Measurements from ENCODE around the gene SHC1.

Gene SHC1, protein sequence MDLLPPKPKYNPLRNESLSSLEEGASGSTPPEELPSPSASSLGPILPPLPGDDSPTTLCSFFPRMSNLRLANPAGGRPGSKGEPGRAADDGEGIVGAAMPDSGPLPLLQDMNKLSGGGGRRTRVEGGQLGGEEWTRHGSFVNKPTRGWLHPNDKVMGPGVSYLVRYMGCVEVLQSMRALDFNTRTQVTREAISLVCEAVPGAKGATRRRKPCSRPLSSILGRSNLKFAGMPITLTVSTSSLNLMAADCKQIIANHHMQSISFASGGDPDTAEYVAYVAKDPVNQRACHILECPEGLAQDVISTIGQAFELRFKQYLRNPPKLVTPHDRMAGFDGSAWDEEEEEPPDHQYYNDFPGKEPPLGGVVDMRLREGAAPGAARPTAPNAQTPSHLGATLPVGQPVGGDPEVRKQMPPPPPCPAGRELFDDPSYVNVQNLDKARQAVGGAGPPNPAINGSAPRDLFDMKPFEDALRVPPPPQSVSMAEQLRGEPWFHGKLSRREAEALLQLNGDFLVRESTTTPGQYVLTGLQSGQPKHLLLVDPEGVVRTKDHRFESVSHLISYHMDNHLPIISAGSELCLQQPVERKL

DNA sequence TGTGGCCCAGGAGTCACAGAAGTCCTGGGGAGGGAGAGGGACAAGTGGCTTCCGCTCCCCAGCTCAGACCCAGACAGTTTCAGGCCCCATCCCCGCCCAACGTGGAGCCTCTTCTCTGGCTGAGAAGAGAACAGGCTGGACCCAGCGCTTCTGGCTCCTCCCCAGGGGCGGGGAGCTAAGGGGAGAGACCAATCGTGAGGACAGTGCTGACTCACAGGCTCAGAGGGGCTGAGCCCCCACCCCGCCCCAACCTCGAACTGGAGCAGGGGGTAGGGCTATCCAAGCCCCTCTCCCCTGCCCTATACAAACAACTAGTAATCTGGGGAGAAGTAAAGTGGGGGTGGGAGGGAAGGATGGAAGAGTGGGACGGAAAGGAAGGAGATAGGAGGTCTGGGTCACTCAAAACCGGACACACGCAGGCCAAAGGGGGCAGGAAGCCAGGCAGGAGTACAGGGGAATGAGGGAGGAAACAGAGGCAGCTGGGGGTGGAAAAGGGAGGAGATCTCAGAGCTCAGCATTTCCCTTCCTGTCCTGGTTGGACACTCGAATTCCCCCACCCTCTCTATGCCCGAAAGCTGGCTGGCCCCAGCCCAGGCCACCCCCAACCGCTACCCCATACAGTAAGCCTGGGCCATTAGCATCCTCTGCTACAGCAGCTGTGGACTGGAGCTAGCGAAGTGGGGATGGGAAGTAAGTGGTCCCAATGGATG, at the start of gene SHC1:
Gene SHC1, minus strand, starts transcription at position 117 of the 710 bp plus-strand sequence. CDS start 221 bp downstream, outside the sequence.
- no peak for DNase-seq (ENCODE audit: low read depth in 2 of 3, low spot score in 1 of 3)

DNA sequence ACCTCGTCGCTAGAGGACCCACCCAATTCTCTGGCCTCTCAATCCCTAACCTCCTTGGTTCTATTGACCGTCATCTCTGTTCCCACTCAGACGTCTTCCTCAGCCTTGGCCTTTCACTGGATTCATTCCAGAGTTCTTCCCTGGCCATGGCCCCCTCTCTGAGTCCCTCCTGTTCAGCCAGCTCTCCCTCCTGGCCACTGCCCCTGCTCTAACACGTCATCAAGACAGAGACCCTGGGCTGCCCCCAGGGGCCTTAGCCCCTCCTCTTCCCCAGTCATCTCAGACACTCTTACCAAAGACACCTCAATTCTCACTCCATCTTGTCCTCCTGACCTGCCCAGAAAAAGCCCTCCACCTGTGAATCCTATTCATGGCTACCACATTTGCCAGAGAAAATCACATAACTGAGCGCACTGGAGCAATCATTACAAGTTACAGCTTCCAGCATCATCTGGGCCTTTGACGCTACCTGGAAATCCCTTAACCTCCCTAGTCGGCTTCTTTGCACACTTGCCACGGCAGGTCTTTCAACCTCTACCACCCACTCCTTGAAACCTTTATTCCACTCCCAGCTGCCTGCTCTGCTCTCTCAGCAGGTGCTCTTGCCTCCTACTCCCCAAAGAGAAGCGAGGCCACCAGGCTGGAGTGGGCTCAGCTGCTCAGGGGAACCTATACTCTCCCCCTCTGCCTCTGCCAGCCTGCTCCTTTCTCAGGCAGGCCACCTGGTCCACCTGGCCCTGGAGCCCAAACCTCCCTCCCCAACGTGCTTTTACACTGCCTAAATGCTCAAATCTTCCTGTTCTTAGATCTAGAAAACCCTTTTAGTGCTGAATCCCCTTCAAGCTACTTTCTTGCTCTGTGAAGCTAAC, 49.1 kb upstream of the SHC1 start:
- no peak for DNase-seq (ENCODE audit: low read depth in 2 of 3, low spot score in 1 of 3)

DNA sequence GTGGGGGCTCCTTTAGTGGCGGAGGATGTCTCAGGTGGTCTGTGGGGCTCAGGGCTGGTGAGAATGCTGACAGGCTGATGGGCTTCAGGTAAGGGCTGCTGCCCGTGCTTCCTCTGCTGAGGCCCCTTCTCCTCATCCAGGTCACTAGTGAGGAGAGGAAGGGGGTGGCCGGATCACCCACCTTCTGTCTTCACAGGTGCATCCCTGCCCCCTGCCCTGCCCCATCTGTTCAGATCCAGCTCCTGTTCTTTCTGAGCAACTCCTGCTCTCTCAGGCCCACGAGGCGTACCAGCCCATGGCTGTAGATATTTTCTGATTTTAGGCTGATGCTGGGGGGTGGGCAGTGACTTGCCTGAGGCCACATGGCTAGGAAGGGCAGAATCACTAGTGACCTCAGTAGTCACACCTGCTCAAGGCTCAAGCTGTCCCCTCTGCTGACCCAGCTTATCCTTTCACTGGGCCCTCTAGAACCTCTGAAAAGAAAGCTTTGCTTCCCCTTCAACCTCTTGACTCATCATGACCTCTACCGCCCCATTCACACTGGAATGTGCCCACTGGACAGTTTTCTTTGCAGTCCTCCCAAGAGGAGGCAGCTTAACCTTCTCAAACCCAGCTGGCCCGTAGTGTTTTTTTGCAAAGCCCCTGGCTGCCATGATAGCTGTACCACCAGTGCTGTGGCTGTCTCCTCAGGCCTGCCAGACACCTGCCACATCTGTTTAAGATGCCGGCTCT, 48.2 kb upstream of the SHC1 start:
- DNase-seq (ENCODE audit: low read depth in 2 of 3, low spot score in 1 of 3): no peak

DNA sequence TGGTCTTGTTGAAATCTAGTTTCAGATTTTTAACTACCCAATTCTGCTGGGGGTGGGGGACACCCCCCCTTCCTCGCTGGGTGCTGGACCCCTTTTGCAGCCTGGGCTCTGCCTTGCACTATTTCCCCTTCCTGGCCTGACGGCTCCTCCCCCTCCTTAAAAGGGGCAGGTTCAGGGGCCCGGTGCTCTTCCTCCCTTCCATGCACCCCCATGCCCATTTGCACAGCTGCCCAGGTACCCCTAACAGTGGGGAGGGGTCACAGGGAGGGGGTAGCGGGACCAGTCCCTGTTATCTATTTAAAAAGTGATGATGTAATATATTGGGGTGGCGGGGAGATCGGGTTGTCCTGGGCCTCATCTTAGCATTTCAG, 47.4 kb upstream of the SHC1 start:
- no peak for DNase-seq (ENCODE audit: low read depth in 2 of 3, low spot score in 1 of 3)

DNA sequence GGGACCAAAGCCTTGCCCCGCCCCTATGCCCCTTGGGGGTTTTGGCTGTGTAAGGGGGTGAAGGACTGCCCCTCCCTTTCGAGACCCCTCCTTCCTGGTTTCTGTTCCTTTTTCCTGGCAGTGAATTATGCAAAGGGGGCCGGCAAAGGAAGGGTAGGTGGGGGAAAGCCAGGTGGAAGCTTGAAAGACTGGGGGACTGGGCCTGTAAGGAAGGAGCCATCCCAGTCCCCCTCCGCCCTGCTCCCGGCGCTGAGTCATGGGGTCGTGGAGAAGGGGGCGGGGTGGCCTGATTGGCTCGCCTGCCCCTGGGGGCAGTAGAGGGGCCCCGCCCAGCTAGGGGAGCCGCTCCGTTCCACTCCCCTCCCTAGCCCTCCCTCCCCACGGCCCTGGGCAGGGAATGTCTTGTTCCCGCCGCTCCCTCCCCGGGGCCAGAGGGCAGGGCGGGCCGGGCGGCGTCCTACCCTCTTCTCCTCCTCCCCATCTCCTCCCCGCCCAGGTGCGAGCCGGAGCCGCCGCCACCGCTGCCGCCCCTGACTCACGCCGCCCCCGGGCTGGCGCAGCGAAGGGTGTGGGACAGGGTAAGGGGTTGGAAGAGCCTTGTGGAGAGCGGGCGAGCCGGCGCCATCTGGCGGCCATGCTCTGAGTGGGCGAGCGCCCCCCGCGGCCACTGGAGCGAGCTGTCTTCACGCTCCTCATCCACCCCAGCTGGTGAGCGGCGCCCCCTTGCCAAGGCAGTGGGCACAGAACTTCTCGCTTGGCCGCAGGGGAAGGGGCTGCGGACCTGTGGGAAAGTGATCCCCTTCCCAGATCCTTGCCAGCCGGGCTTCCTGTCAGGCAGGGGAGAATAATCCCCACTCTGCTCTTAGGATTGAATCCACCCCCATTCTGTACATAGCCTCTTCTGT, 46.7 kb upstream of the SHC1 start:
- peak; percentile 86 to 90 (median 88) for DNase-seq (ENCODE audit: low read depth in 2 of 3, low spot score in 1 of 3)

DNA sequence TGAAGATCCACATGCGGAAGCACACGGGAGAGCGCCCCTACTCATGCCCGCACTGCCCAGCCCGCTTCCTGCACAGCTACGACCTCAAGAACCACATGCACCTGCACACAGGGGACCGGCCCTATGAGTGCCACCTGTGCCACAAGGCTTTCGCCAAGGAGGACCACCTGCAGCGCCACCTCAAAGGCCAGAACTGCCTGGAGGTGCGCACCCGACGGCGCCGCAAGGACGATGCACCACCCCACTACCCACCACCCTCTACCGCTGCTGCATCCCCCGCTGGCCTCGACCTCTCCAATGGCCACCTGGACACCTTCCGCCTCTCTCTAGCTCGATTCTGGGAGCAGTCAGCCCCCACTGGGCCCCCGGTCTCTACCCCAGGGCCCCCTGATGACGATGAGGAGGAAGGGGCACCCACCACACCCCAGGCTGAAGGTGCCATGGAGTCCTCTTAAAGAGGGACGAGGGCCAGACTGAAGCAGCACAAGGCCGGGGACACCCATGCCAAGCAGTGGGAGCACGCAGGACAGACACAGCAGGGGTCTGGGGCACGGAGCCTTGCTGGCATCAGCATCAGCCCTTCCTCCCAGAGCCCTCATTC, 45.8 kb upstream of the SHC1 start:
- DNase-seq (ENCODE audit: low read depth in 2 of 3, low spot score in 1 of 3): no peak

DNA sequence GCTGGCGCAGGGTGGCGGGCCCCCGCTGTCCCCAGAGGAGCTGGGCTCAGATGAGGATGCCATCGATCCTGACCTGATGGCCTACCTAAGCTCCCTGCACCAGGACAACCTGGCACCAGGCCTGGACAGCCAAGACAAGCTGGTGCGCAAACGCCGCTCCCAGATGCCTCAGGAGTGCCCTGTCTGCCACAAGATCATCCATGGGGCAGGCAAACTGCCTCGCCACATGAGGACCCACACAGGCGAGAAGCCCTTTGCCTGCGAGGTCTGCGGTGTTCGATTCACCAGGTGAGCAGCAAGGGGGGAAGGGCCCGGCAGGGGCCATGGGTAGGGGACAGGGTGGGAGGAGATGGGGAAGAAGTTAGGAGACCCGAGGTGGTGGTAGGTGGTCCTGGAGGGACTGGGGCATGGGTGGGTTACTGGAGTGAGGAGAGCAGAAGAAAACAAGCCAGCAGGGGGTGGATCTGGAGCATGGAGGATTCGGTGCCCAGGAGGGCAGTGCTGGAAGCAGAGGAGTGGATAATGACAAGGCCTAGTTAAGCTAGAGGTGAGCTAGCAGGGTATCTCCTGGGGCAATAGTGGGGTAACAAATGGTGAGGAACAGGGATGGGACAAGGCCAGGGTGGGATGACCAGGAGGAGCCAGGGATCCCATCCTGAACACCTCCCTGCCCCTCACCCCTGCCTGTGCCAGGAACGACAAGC, 45.1 kb upstream of the SHC1 start:
- DNase-seq (ENCODE audit: low read depth in 2 of 3, low spot score in 1 of 3): no peak

DNA sequence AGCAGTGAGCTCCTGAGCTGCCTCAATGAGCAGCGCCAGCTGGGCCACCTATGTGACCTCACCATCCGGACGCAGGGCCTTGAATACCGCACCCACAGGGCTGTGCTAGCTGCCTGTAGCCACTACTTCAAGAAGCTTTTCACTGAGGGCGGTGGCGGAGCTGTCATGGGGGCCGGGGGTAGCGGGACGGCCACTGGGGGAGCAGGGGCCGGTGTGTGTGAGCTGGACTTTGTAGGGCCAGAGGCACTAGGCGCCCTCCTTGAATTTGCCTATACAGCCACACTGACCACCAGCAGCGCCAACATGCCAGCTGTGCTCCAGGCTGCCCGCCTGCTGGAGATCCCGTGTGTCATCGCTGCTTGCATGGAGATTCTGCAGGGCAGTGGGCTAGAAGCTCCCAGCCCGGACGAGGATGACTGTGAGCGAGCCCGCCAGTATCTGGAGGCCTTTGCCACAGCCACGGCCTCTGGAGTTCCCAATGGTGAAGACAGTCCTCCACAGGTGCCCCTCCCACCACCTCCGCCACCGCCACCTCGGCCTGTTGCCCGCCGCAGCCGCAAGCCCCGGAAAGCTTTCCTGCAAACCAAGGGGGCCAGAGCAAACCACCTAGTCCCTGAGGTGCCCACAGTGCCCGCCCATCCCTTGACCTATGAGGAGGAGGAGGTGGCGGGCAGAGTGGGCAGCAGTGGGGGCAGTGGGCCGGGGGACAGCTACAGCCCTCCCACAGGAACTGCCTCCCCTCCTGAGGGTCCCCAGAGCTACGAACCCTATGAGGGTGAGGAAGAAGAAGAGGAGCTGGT, 44.4 kb upstream of the SHC1 start:
- DNase-seq (ENCODE audit: low read depth in 2 of 3, low spot score in 1 of 3): no peak

DNA sequence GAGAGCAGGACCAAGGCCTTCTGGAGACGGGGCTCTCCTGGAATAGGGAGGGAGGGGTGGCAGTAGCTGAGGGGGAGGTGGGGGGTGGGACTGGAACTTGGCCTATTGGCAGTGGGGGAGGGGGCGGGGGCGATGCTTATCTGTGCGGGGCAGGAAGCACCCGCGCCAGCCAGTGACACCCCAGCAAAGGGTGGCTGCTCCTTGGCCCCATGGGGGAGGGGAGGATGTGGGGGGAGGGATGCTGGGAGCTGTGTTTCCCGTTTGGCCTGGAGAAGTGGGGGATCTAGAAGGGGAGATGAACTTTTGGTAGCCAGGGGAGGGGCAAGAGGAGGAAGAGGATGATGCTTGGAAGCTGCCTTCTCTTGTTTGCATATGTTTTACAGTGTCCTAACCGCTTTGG, 43.1 kb upstream of the SHC1 start:
- DNase-seq (ENCODE audit: low read depth in 2 of 3, low spot score in 1 of 3): no peak

DNA sequence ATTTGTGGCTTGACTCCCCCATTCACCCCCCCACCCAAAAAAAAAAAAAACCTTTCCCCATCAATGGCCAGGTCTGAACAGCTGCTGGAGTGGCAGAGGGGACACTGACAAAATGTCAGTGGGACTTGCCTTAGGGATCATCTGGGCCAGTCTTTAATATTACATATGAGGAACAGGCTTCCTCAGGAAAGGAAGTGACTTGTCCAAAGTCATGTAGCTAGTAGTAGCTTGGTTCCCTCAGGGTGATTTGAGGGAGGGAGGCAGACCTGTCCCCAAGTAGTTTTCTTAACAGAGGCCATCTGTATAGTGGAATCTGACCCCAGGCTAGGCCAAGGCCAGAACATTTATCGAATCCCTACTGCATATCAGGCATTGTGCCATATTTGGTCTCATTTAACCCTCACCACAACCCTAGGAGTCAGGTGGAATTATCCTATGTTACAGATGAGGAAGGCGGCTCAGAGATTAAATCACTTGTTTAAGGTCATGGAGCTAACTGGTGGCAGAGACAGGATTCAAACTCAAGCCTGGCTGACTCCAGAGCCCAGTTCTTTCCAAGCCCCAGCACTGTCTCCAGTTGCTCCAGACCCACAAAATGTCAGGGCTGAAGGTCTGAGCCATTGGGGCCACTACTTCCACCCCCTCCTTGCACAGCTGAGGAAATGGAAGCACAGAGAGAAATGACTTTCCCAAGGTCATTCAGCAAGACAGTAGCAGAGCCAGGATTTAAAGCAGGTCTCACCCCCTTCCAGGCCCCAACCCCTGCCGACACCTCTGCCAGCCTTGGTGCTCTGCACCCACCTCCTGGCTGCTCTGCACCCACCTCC, 42.4 kb upstream of the SHC1 start:
- DNase-seq (ENCODE audit: low read depth in 2 of 3, low spot score in 1 of 3): no peak

DNA sequence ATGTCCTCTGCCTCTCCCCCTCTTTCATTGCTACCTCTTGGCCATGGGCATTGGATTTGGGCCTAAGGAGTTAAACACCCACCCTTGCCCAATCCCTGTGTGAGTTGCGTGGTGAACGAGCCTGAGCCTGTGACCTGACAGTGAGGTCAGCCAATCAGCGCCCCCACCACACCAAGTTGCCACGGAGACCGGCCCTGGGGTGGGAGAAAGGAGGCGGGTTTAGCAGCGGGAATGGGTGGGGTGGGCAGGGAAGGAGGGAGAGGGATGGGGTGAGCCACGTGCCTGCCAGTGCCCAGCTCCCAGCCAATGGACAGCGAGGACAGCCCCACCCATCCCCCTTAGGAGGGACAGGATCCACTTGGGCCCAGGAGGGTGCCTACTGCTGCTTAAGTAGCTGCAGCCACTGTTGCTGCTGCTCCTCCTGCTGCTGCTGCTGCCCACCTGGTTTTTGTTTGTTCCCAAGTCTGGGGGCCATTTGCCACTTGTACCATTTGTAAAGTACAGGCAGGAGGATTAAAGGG, 41.5 kb upstream of the SHC1 start:
- no peak for DNase-seq (ENCODE audit: low read depth in 2 of 3, low spot score in 1 of 3)

DNA sequence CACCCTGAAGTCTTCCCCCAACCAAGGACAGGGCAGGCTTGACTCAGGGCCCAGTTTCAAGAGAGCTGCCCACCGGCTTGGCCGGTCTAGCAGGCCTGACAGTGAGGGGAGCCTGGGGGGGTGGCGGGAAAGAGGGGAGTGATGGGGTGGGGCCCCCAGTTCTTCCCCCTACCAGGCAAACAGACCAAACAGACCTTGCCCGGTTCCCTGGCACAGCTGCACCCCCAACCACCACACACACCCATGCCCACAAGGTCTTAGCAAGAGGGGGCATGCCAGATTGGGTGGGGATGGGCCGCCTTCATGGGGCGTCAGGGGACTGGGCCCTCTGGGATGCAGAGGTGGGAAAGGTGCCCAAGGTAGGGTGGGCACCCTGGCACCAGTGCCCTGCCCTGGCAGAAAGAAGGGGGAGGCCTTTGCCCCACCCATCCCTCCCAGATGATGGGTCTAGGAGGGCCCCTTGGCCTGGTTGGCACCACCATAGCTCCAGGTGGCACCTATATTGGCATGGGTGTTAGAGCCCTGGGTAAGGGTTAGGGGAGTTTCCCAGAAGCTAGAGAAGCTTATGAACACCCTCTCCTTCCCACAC, 41.0 kb upstream of the SHC1 start:
- DNase-seq (ENCODE audit: low read depth in 2 of 3, low spot score in 1 of 3): no peak

DNA sequence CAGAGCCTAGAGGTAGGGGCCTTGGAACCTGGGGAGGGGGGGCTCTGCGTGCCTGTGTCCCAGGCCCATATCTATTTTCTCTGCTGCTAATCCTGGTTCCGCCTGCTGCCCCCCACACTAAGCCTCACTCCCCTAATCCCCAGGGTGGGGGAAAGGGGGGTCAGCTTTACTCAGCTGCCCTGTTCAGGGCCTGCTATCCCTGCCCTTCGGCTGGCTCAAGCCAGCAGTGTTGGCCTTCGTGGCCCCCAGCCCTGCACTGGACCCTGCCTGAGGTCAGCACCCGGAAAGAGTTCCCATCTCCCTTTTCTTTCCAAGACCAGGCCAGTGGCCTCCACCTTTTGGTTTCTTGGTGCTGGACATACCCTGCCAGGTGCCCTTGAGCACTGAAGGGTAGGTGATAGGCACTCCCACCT, 40.5 kb upstream of the SHC1 start:
- no peak for DNase-seq (ENCODE audit: low read depth in 2 of 3, low spot score in 1 of 3)

DNA sequence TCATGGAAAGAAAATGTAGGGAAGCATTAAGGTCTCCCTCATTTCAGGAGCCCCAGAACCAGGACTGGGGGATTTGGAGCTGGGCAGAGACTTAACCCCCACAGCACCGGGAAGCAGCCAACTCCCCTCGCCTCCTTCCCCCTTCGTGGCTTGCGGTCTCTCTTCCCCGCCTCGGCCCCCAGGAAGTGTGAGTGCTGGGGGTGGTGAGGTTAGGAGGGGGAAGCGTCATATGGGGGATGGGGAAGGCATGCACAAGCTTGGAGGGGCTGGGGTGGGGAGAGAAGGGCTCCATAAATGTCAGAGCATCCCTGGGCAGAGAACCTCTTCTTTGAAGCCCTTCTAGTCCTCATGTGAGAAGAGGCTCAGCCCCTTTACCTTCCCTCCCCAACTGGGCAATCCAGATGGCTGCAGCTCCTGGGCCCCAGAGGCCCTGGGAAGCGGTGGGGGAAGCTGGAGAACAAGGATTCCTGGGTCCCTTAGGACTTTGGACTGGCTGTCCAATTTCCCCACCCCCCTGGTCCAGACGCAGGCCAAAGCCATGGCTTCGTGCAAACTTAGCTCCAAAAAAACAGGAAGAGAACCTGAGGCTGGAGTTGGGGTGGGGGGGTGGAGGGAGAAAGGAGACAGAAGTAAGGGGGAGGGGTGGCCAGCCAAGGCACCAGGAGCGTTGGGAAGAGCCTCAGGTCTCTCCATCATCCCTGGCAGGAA, 39.8 kb upstream of the SHC1 start:
- DNase-seq (ENCODE audit: low read depth in 2 of 3, low spot score in 1 of 3): no peak

DNA sequence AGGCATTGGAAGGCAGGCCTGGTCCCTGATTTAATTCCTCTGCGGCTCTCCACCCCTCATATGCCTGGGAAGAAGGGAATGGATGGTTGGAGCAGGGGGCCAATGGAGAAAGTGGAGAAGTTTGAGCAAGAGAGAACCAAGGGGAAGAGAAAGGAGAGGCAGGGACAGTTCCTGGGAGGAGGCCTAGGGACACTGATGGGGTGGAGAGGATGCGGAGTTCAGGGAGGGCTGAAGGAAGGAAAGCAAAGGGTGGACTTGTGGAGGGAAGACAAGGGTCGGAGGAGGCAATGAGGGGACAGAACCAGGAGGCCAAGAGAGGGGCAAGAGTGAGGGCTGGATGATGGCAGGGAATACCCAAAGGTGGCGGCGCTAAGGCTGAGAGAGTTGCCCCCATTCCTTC, 39.2 kb upstream of the SHC1 start:
- no peak for DNase-seq (ENCODE audit: low read depth in 2 of 3, low spot score in 1 of 3)
